GM21576 (cell line): Measurements from ENCODE around the gene PPP1CA.

Experiments used
- ATAC-seq: cut with Tn5 transposase; IDR thresholded peaks from one replicate; pipeline ENCODE4 v1.9.1; 2021; ENCODE audit warnings: mild to moderate bottlenecking, moderate library complexity; ENCODE audit not compliant: unreplicated experiment

PPP1CA gene

DNA sequence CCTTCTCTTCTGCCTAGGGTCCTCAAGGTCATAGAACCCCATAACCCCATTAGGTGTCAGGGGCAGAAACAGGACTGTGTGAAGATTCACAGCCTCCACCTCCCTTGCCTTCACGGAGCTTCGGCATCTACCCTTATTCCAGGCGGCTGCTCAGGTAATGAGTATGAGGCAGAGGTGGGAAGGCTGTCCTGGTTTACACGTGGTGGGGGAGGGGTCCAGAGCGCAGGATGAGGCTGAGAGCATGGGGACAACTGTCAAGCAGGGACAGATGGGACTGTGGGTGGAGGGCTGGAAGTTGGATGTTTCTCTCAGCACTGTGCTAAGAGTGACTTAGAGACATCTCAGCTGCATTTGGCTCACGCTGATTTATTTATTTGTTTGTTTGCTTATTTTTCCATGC is 14.1 kb downstream of the PPP1CA start:
- no peak for ATAC-seq

DNA sequence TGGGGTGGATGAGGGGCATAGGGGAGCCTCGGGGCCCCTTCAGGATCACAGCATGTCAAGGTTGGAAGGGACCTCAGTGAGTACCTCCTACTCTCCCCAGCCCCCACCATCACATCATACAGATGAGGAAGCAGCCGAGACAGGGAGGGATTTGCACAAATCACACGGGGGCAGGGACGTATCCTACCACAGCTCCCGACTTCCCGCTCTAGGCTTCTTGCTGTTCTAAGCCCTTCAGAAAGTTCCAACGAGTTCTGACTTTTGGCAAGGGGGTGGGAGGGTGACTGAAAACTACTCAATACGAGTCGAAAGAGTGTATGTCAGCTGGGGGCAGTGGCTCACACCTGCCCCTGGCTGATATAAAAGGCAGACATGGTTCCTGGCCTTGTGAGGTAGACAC is 14.6 kb downstream of the PPP1CA start:
- ATAC-seq = no peak

DNA sequence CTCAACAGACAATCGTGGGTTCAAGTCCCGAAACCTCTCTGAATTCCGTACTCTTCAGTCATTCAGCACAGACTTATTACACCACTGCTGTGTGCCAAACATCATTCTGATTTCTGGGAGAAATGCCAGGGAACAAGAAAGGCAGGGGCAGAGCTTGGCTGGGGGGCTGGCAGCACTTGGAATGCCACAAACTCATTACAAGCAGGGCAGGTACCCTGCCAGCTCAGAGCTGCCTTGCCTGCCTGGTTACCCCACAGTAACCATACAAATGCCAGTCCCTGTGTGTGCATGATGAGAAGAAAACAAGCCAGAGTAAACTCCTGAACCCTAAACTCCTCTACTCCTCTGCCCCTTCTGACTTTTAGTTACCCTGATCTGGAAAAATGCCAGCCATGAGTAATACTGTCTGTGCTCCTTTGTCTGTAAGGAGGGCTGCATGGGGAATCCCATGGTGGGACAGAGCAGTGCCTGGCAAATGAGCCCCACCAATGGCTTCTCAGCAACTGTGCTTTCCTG is 16.7 kb downstream of the PPP1CA start:
- ATAC-seq = no peak

GRCh38 chr11:67382276-67383136 is 19.2 kb downstream of the PPP1CA start:
- peak; percentile 66 for ATAC-seq

DNA sequence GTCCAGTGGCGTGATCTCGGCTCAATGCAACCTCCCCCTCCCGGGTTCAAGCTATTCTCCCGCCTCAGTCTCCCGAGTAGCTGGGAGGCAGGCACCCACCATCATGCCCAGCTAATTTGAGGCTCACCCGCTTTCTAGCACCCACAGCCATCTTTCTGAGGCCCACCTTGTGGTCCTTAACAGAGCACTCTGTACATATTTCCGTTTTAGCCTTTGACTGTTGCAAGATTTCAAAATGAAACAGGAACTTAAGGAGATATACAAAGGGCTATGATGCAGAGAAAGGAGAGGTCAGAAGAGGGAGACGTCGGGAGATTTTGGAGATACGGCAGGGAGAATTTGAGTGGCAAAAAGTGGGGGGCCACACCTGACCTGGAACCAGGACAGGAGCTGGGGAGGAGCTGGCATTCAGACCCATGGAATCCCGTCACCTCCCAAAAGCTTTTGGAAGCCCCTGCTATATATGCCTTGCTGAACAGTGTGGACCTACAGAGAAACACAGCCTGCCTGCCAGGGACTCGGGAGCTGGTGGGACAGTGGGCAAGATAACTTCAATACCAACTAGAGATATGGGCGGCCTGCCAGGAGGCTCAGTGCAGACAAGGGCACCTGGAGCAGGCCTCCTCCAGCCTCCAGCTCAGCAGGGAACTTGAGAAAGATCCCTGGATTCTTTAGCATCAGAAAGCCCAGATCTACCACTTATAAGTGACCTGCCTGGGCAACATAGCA is 20.2 kb downstream of the PPP1CA start:
- no peak for ATAC-seq

DNA sequence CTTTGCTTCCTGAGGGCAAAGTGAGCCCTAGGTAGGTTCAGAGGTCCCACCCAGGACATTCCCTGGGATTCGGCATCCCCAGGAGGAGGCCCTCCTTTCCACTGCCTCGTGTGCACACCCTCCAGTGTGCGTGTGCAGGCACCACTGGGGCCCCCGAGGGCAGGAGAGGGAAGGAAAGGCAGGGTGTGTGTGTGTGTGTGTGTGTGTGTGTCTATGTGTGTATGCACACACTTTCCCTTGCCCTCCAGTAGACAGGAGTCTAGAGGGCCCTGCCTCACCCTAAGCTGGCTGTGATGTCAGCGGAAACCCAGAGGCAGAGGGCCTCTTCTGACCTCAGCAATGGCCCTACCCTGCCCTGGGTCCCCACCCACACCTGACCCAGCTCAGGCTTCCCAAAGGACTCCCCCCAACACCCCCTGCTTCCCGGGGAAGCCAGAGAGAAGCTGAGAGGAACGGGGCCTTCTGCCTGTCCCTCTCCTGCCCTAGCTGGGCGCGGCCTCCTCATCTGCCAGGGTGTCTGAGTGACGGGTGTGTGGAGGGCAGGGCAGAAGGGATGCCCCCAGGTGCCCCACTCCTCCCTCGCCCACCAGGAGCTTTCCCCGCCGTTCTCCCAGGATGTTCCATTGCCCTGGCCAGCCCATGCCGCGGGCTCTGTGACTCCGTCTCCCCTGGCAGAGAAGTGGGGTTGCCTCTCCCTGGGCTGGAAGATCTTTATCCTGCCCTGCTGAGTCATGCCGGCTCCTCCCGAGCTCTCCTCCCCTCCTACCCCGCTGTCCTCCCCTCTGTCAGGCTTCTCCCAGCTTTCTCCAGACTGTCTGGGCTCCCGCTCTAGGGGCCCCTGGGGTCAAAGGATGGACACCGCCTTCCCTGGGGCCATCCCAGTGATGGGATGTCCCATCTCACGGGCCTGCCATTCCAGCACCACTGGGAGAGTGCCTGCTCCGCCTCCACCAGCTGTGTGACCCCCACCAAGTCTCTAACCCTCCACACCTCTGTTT is 22.3 kb downstream of the PPP1CA start:
- no peak for ATAC-seq

- no peak for ATAC-seq
Measured at GRCh38 chr11:67378544-67378943, 23.1 kb downstream of the PPP1CA start.

GRCh38 chr11:67376873-67377808 is 24.5 kb downstream of the PPP1CA start:
- no peak for ATAC-seq

DNA sequence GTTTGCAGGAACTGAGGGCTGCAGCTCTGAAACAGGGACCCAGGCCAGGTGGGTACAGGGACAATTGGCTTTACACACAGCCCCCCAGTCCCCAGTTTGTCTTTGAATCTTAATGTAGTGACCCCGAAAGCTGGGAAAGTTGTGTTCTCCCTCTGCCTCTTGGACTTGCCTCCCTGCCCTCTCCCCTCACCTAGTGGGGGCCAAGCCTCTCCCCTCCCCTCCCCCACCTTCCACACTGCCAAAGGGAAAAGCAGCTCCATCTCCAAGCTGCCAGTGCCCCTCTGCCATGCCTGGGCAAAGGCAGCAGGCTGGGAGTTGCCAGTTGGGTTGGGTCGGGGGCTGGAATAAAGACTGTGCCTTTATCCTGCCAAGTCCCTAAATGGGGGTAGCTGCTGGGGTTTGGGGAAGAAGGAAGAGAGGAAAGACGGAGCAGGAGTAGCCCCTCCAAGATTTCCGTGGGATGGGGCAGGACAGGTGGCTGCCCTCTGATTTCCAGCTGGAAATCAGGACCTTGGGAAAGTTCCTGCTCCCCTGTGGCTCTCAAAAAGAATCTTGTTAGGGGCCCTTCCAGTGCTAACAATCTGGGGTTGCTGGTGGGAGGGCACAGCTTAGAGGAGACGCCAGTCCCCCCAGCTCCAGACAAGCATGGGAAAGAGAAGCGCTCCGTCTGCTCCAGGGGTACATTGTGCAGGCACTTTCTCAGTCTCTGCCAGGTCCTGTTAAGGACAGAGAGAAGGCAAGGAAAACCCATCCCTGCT is 25.4 kb downstream of the PPP1CA start:
- no peak for ATAC-seq

DNA sequence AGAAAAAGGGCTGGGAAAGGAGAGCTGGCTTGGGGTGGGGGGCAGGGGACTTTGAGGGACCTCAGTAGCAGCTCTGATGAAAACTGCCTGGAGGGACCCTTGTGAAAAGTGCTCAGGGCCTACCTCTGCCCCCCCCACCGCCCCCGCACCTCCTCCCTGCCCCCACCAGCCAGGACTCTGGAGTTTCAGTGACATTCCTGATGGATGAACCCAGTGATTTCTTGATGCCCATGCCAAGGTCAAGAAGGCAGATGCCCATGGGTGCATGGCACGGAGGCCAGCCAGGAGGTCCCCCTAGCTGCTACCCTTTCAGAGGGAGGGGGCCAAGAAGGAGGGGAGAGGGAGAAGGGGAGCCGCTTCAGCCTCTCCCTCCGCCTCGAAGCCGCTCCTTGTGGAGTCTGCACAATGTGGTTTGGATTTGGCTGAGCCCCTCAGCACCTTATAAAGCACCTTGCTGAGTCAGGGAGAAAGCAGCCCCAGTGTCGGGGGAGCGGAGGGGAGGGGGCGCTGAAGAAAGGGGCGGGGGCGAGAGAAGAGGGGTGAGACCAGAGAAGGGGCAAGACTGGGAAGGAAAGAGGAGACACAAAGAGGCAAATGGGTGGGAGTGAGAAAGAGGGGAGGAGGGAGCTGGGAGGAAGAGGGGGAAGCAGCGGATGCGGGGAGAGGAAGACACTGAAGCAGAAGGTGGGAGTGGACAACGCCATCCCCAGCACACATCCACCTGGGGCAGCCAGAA is 26.2 kb downstream of the PPP1CA start:
- no peak for ATAC-seq

DNA sequence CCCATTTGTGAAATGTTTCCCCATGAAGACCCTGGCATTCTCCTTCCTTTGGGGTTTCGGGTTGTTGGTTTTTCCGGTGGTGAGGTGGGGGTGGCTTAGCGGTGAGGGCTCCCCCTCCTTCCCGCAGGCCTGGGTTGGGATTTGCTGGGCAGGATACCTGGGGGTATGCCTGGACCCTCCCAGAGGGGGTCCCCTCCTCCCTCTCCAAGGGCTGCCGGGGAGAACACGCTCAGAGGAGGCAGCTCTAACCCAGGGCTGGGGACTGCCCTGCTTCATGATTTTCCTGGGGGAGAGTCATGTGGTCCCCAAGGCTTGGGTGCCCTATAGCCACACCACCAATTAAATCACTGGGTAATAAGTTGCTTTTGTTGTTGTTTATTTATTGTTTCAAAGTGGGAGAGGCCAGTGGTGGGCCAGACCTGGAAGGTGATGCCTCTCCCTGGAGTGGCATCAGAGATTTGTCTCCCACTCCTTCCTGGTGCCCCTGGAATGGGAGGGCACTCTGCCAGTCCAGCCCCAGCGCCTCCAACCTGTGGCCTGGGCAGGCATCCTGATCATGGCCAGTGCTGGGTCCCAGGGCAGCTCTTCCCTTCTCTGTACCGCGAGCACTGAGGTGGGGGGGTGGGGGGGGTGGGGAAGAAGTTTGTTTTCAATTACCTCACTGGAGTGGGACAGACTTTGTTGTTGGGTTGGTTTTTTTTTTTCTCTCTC is 26.9 kb downstream of the PPP1CA start:
- ATAC-seq = no peak

DNA sequence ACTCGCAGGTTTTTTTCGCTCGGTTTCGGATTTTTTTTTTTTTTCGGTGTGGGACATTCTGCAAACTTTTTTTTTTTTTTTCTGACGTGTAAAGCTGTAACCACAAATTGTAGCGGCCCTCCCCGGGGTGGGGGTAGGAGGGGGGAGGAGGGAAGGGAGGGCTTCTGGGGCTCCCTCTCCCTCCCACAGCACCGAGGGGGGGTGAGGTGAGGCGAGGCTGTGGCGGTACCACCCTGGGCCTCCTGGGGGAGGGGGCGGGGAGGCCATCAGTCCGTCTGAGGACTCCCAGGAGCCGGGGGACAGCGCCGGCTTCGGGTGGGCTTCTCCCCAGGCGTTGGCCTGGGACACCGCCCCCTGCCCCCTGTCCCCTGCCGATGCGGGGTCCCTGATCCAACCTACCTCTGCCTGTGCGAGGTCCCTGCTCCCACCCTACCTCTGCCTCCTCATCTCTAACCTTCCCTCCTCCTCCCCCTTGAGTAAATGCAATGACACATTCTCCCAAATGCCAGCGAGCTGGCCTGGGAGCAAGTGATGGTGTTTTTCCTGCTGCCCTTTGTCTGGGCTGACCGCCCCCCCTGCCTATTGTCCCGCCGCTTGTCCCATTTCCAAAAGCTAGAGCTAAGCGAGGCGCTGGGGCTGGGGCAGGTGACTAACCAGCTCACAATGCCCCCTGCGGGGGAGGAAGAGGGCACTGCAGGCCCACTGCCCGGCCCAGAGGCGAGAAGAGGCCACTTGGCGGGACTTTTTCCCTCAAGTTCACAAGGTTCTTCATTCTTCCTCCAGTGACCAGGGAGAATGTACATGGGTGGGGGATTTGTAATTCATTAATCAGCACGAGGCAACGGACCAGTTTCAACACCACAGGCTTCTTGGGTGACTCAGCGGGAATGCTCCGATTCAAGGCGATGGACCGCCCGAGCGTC is 27.7 kb downstream of the PPP1CA start:
- ATAC-seq = no peak

DNA sequence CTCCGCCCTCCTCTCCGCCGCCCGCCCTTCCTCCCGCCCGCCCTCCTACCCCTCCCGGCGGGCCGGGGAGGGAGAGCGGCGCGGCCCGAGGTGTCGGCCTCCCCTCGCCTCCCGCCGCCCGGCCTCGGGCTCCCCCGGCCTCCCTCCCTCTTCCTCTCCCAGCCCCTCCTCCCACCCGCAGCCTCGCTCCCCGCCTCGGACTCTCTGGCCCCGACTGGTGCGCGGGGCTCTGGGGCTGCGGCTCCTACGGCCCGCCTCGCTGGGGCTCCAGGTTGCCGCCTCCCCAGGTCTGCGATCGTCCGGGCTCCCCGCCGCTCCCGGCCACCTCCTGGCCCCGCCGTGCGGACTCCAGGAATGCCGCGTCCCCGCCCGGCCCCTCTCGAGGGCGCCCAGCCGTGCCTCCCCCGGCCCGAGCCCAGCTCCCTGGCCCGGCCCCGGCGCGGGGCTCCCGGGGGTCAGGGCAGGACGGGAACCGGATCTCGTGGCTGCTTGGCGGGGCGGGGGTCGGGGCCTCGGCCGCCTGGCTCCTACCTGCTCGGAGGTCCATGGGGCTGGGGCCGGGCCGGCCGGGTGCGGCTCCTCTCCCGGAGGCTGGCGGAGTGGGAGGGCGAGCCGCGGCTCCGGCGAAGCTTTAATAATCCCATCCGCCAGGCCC is 28.5 kb downstream of the PPP1CA start, which contains the start of gene CLCF1:
CLCF1 (minus strand) TSS at position 606 of the 655 bp plus-strand sequence; CDS start at position 547, 59 bp downstream.
- no peak for ATAC-seq

DNA sequence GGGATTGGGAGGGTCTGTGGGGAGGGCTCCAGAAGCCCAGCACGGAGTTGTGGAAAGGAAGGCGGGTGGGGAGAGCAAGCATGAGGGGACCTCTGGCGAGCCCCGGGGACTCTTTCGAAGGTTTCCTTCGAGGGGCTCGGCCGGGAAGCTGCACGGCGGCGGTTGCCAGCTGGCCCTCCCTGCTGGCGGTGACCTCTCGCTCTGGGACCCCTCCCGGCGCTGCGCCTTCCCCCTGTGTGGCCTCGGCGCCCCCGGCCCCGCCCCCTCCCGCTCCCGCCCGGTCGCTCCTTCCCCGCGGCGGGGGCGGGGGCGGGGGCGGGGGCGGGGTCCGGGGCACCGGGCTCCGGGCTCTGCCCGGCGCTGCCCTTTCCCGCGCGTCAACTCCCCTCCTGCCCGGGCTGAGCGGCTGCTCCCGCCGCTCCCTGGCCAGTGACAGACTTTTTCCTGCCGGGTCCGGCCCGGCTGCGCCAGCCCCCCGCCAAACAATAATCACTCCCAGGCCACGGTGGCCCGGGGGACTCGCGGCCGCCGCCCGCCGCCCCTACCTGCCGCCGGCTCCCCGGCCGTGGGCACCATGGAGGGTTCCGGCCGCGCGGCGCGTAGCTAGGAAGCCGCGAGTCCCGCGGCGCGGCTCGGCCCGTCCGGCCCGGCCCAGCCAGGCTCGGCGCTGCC is 29.2 kb downstream of the PPP1CA start:
- ATAC-seq = no peak

- no peak for ATAC-seq
Measured at GRCh38 chr11:67371911-67372320, 29.7 kb downstream of the PPP1CA start.
